HCT116 (cell line): ENCODE data around the gene NCCRP1. TPM values are rescaled to one million over a fixed set of nuclear protein-coding genes. Genes with fewer than 3 reads are reported as not detected.

ENCODE experiments used
- ATAC-seq: fragments of 200-7000 bp; cut with Tn5 transposase; 2 replicates; pipeline ENCODE4 v1.9.1; 2020; ENCODE audit warnings: mild to moderate bottlenecking, moderate library complexity
- BruUV-seq: library from RNA; stranded (reverse); fragments of 400-500 nt; replicated peaks from 2 replicates; lab custom pipeline; 2021; lab: Mats Ljungman, UMichigan
- CTCF ChIA-PET: fragments of 300-600 bp; sonication (Branson Sonifier 250); formaldehyde crosslinking; loops from one replicate; lab custom pipeline; 2021; ENCODE audit warnings: antibody characterized with exemption; lab: Charles Lee
- POLR2A ChIA-PET: fragments of 300-600, 350-600 bp; sonication (Branson Sonifier 250); formaldehyde crosslinking; loops from one replicate; lab custom pipeline; 2021; ENCODE audit warnings: antibody characterized with exemption; lab: Charles Lee
- RAD21 ChIA-PET, 2 experiments: fragments of 300-600 bp; sonication (Branson Sonifier 250); formaldehyde crosslinking; loops; one replicate each; lab custom pipeline; 2023; ENCODE audit warnings: low total read pairs in 2 of 2; ENCODE audit not compliant: uncharacterized antibody in 2 of 2, unreplicated experiment in 2 of 2, low non-redundant PET in 1 of 2; lab: Charles Lee
- DNase-seq: peaks from one replicate; pipeline ENCODE4 v3.0.0-alpha.2; 2010; ENCODE audit warnings: low read depth, low spot score
- H2AFZ ChIP-seq: fragments of 200-600 bp; shearing (Covaris generic), sonication (generic); 2 replicates; pipeline ENCODE4 v1.6.1; 2017; ENCODE audit warnings: low read depth, mixed run types, mixed read lengths, antibody characterized with exemption, low read length; ENCODE audit not compliant: poor library complexity, severe bottlenecking
- H3K27ac ChIP-seq: 2 replicates; pipeline ENCODE4 v1.5.1; 2012; ENCODE audit warnings: low read depth, low read length
- H3K27me3 ChIP-seq: fragments of 200-600 bp; sonication (generic); 2 replicates; pipeline ENCODE4 v1.6.1; 2016; ENCODE audit warnings: mixed run types, low read length, mixed read lengths; ENCODE audit not compliant: insufficient read depth
- H3K36me3 ChIP-seq, 2 experiments: fragments of 200-500 bp in 1 of 2; fragments of 200-600 bp in 1 of 2; sonication (Bioruptor generic) in 1 of 2; sonication (generic) in 1 of 2; 2 replicates each; pipeline versions ENCODE4 v1.5.1 to v1.6.1; 2014 to 2016; ENCODE audit warnings: low read length in 2 of 2, inconsistent platforms in 1 of 2, mixed read lengths in 1 of 2, mixed run types in 1 of 2; ENCODE audit not compliant: insufficient read depth in 2 of 2, control insufficient read depth in 1 of 2
- H3K4me1 ChIP-seq, 2 experiments: fragments of 200-600 bp in 1 of 2; sonication (generic) in 1 of 2; 2 replicates each; pipeline versions ENCODE4 v1.5.1 to v1.6.1; 2012 to 2017; ENCODE audit warnings: low read length in 2 of 2, inconsistent platforms in 1 of 2, mild to moderate bottlenecking in 1 of 2, mixed read lengths in 1 of 2, mixed run types in 1 of 2, moderate library complexity in 1 of 2; ENCODE audit not compliant: insufficient read depth in 2 of 2, control insufficient read depth in 1 of 2
- H3K4me2 ChIP-seq: fragments of 200-600 bp; sonication (generic); 2 replicates; pipeline ENCODE4 v1.6.1; 2017; ENCODE audit warnings: mixed run types, low read length, mixed read lengths
- H3K4me3 ChIP-seq, 2 experiments: fragments of 200-600 bp in 1 of 2; sonication (generic) in 1 of 2; replicated peaks in 1 of 2; 2 replicates each; pipeline ENCODE4 v1.5.1; 2011 to 2016; ENCODE audit warnings: low read length in 2 of 2, control low read depth in 1 of 2, low read depth in 1 of 2, mild to moderate bottlenecking in 1 of 2, mixed read lengths in 1 of 2, mixed run types in 1 of 2
- H3K79me2 ChIP-seq: fragments of 200-600 bp; sonication (generic); 2 replicates; pipeline ENCODE4 v1.6.1; 2017; ENCODE audit warnings: mild to moderate bottlenecking, mixed run types, low read length, moderate library complexity, mixed read lengths; ENCODE audit not compliant: insufficient read depth
- H3K9ac ChIP-seq: fragments of 200-600 bp; sonication (generic); 2 replicates; pipeline ENCODE4 v1.6.1; 2016; ENCODE audit warnings: low read length, mixed read lengths
- H3K9me2 ChIP-seq: fragments of 200-600 bp; sonication (generic), shearing (Covaris generic); 2 replicates; pipeline ENCODE4 v1.6.1; 2017; ENCODE audit warnings: mixed run types, mild to moderate bottlenecking, moderate library complexity; ENCODE audit not compliant: insufficient read depth
- H3K9me3 ChIP-seq, 2 experiments: fragments of 200-500 bp in 1 of 2; fragments of 200-600 bp in 1 of 2; sonication (Bioruptor generic) in 1 of 2; sonication (generic) in 1 of 2; 2 replicates each; pipeline ENCODE4 v1.6.1; 2014 to 2017; ENCODE audit warnings: low read length in 2 of 2, mixed read lengths in 2 of 2, inconsistent platforms in 1 of 2, low read depth in 1 of 2, mild to moderate bottlenecking in 1 of 2, mixed run types in 1 of 2, moderate library complexity in 1 of 2; ENCODE audit not compliant: control insufficient read depth in 1 of 2, insufficient read depth in 1 of 2
- H4K20me1 ChIP-seq: fragments of 200-600 bp; sonication (generic), shearing (Covaris generic); 2 replicates; pipeline ENCODE4 v1.6.1; 2017; ENCODE audit warnings: mixed run types, mild to moderate bottlenecking, moderate library complexity; ENCODE audit not compliant: insufficient read depth
- CBX3 ChIP-seq: IDR thresholded peaks from 2 replicates; pipeline ENCODE4 v1.6.1; 2012; ENCODE audit warnings: low read depth
- CEBPB ChIP-seq: IDR thresholded peaks from 2 replicates; pipeline ENCODE4 v1.6.1; 2012; ENCODE audit warnings: low read depth
- CTCF ChIP-seq, 3 experiments: fragments of 200-600 bp in 1 of 3; sonication (generic) in 1 of 3; IDR thresholded peaks in 2 of 3; conservative IDR thresholded peaks in 1 of 3; 2 replicates each; pipeline ENCODE4 v1.5.1; 2012 to 2017; ENCODE audit warnings: low read depth in 2 of 3, low read length in 2 of 3, antibody characterized with exemption in 1 of 3, borderline replicate concordance in 1 of 3, control low read depth in 1 of 3, mild to moderate bottlenecking in 1 of 3, mixed read lengths in 1 of 3, mixed run types in 1 of 3, moderate library complexity in 1 of 3; ENCODE audit not compliant: insufficient read depth in 1 of 3
- ELF1 ChIP-seq: IDR thresholded peaks from 2 replicates; pipeline ENCODE4 v1.6.1; 2012; ENCODE audit warnings: low read depth, borderline replicate concordance
- EZH2phosphoT487 ChIP-seq: fragments of 200-600 bp; IDR thresholded peaks from 2 replicates; pipeline ENCODE4 v1.6.1; 2018; ENCODE audit warnings: antibody characterized with exemption, borderline replicate concordance
- POLR2AphosphoS5 ChIP-seq: IDR thresholded peaks from 2 replicates; pipeline ENCODE4 v1.6.1; 2011; ENCODE audit warnings: mild to moderate bottlenecking, low read depth, low read length, moderate library complexity
- RAD21 ChIP-seq: IDR thresholded peaks from 2 replicates; pipeline ENCODE4 v1.6.1; 2012; ENCODE audit warnings: low read depth, mild to moderate bottlenecking
- SIN3A ChIP-seq: IDR thresholded peaks from 2 replicates; pipeline ENCODE4 v1.6.1; 2012; ENCODE audit warnings: low read depth
- YY1 ChIP-seq: IDR thresholded peaks from 2 replicates; pipeline ENCODE4 v1.6.1; 2011; ENCODE audit warnings: low read length, low read depth, moderate library complexity, mild to moderate bottlenecking; ENCODE audit not compliant: insufficient replicate concordance; ENCODE audit errors: extremely low read depth
- intact Hi-C: fragments of 100-400 bp; cut with micrococcal nuclease; formaldehyde crosslinking; loops from 2 replicates; pipeline ENCODE4 v1.10.0; 2022
- total RNA-seq: library from RNA; stranded (reverse); gene quantifications from one replicate; pipeline ENCODE4 v1.2.1, GENCODE V29; 2021; ENCODE audit not compliant: unreplicated experiment

The NCCRP1 gene
- total RNA-seq, 1 experiment from 2014 or later = 0.12 TPM

GRCh38 chr19:39196320-39196719, 444 bp upstream of the NCCRP1 start:
- Histone ChIP-seq H3K9me2 (no peaks in the 10 kb centered on the region), H3K27me3 (no peaks in the 10 kb centered on the region)
- TF ChIP-seq YY1 = no peak
- no peak for TF ChIP-seq CEBPB
- TF ChIP-seq ELF1 = no peak
- TF ChIP-seq SIN3A = no peak
- no peak for TF ChIP-seq EZH2phosphoT487
- TF ChIP-seq, all 23 proteins: peak for 0
- no peak overlapping the region for H3K4me2 ChIP-seq
- no peaks in the 10 kb centered on the region for H3K36me3 ChIP-seq
- H3K9me3 ChIP-seq = no peaks in the 10 kb centered on the region
- BruUV-seq = no TSS peak
- H2AFZ ChIP-seq = no peak overlapping the region
- intact Hi-C loops = no loop called here
- no peak overlapping the region for H3K27ac ChIP-seq
- H3K4me1 ChIP-seq = peaks cover 0 to 27% of the 10 kb centered on the region in 2 experiments; a peak in 2 of 4 replicates
- H3K79me2 ChIP-seq = no peaks in the 10 kb centered on the region
- ChIA-PET POLR2A (no interaction called here), RAD21 (no interaction called here), CTCF (interaction anchor here (1.2 kb wide), 1 partner anchor 74 kb away, joined by 4 read pairs; no protein-coding TSS in a partner anchor)
- ATAC-seq = no peak
- DNase-seq = no peak
- no peak overlapping the region for H3K4me3 ChIP-seq
- H3K9ac ChIP-seq = no peak overlapping the region
- no peaks in the 10 kb centered on the region for H4K20me1 ChIP-seq

- Histone ChIP-seq H3K4me3 (no peak overlapping the region), H3K9me2 (no peaks in the 10 kb centered on the region), H3K9ac (no peak overlapping the region), H3K4me2 (no peak overlapping the region), H3K36me3 (no peaks in the 10 kb centered on the region), H3K27me3 (no peaks in the 10 kb centered on the region), H2AFZ (no peak overlapping the region), H4K20me1 (no peaks in the 10 kb centered on the region), H3K27ac (no peak overlapping the region), H3K9me3 (no peaks in the 10 kb centered on the region), H3K4me1 (peaks cover 7 to 35% of the 10 kb centered on the region in 2 experiments; a peak in 3 of 4 replicates), H3K79me2 (no peaks in the 10 kb centered on the region)
- intact Hi-C loops = no loop called here
- ATAC-seq (no peak; the same call in 1 of the 2 replicates), DNase-seq (no peak)
- RAD21 ChIA-PET = interaction anchor here in 1 of 2 experiments (0.7 kb wide), 1 partner anchor 100 kb away, joined by 3 read pairs; no protein-coding TSS in a partner anchor
- BruUV-seq = no TSS peak
- CTCF ChIA-PET = interaction anchor here (1.0 kb wide), 1 partner anchor 76 kb away, joined by 3 read pairs; no protein-coding TSS in a partner anchor
- POLR2A ChIA-PET = no interaction called here
- TF ChIP-seq RAD21 (peak; percentile 49), CBX3 (no peak), CTCF (IDR thresholded peaks at IDR 0.05 in 2 of 3, conservative IDR thresholded peaks at IDR 0.05 in 1 of 3; ENCODE audit: borderline replicate concordance in 1 of 3, insufficient read depth in 1 of 3, low read depth in 2 of 3, low read length in 2 of 3) (peak in 2 of 3 experiments; percentile 32 to 33; a peak in 3 of 6 replicates), POLR2AphosphoS5 (no peak), EZH2phosphoT487 (no peak)
Measured at GRCh38 chr19:39197808-39198207, 1.0 kb downstream of the NCCRP1 start.
